Smooth muscle cell (in vitro differentiated cells): ENCODE results near the gene SPON1. TPM values are rescaled to one million over a fixed set of nuclear protein-coding genes. Genes with fewer than 3 reads are reported as not detected.

ENCODE experiments used
- DNase-seq: peaks from one replicate; lab custom pipeline; 2025; ENCODE audit not compliant: unreplicated experiment; lab: John Stamatoyannopoulos, UW
- H2AFZ ChIP-seq: fragments of 200-600 bp; sonication (generic); 2 replicates; pipeline ENCODE4 v1.6.0; 2016; ENCODE audit warnings: antibody characterized with exemption, low read depth, mild to moderate bottlenecking
- H3F3A ChIP-seq: fragments of 200-600 bp; sonication (generic); 2 replicates; pipeline ENCODE4 v1.6.0; 2017; ENCODE audit warnings: antibody characterized with exemption, low read depth
- H3K27ac ChIP-seq: fragments of 200-600 bp; sonication (generic); 2 replicates; pipeline ENCODE4 v1.5.1; 2016; ENCODE audit warnings: low read depth, mild to moderate bottlenecking
- H3K27me3 ChIP-seq: fragments of 200-600 bp; sonication (generic); 2 replicates; pipeline ENCODE4 v1.6.1; 2016; ENCODE audit warnings: low read depth, mild to moderate bottlenecking
- H3K36me3 ChIP-seq: fragments of 200-600 bp; sonication (generic); 2 replicates; pipeline ENCODE4 v1.5.1; 2016; ENCODE audit warnings: low read depth
- H3K4me1 ChIP-seq: fragments of 200-600 bp; sonication (generic); 2 replicates; pipeline ENCODE4 v1.5.1; 2016; ENCODE audit warnings: low read depth
- H3K4me2 ChIP-seq: fragments of 200-600 bp; sonication (generic); 2 replicates; pipeline ENCODE4 v1.6.0; 2016; ENCODE audit warnings: mild to moderate bottlenecking
- H3K4me3 ChIP-seq: fragments of 200-600 bp; sonication (generic); 2 replicates; pipeline ENCODE4 v1.5.1; 2016; ENCODE audit warnings: mild to moderate bottlenecking
- H3K79me2 ChIP-seq: fragments of 200-600 bp; sonication (generic); 2 replicates; pipeline ENCODE4 v1.6.0; 2016; ENCODE audit warnings: low read depth, mild to moderate bottlenecking
- H3K9ac ChIP-seq: fragments of 200-600 bp; sonication (generic); 2 replicates; pipeline ENCODE4 v1.6.0; 2016; ENCODE audit warnings: low read depth
- H3K9me3 ChIP-seq: fragments of 200-600 bp; sonication (generic); replicated peaks from 2 replicates; pipeline ENCODE4 v1.5.1; 2016; ENCODE audit warnings: low read depth
- H4K20me1 ChIP-seq: fragments of 200-600 bp; sonication (generic); 2 replicates; pipeline ENCODE4 v1.6.0; 2016; ENCODE audit warnings: low read depth
- CTCF ChIP-seq: fragments of 200-600 bp; sonication (generic); IDR thresholded peaks from 2 replicates; pipeline ENCODE4 v1.5.1; 2017; ENCODE audit warnings: borderline replicate concordance, mild to moderate bottlenecking, antibody characterized with exemption; ENCODE audit not compliant: insufficient read depth, poor library complexity, severe bottlenecking
- WGBS: methylation state at CpG from one replicate; pipeline ENCODE4 v1.1.7; 2016; ENCODE audit warnings: low lambda C conversion rate; 5-methylcytosine and 5-hydroxymethylcytosine counted together
- polyA plus RNA-seq: library from polyadenylated mRNA; unstranded; fragments of >200 nt; fragmentation: Nextera tagmentation; extraction: Ambion mirVana; gene quantifications from 2 replicates; pipeline ENCODE4 v1.2.1, GENCODE V29; 2016
- total RNA-seq: library from RNA; depleted of rRNA; stranded (reverse); fragments of >200 nt; gene quantifications from 2 replicates; pipeline ENCODE4 v1.2.3, GENCODE V29; 2014

SPON1 gene
- total and polyA plus RNA-seq, 2 experiments from 2014 or later, result 38.0 to 40.6 TPM

DNA sequence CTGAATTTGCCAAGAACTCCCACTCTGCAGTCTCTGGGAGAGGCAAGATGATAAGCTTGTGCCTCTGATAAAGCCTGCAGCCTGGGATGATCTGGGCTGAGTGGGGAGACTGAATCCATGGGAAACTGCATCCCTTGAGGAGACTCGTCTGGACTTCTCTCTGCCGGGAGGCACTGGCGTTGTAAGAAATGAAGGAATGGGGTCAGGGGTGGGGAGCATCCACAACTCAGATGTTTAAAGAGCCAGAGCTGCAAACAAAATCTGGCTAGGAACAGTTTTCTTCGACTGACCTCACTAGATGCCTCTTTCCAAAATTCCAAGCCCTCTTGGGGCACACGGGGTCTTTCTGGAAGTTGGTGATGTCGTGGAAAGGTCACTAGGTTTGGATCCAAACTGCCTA, 64.4 kb downstream of the SPON1 start:
- Histone ChIP-seq H3K79me2 (no peaks in the 10 kb centered on the region), H3K9ac (no peak overlapping the region), H3K4me1 (peaks cover 10% of the 10 kb centered on the region), H4K20me1 (no peaks in the 10 kb centered on the region), H3K4me2 (no peak overlapping the region), H3K9me3 (no peaks in the 10 kb centered on the region), H3F3A (no peaks in the 10 kb centered on the region), H3K27ac (no peak overlapping the region), H3K4me3 (no peak overlapping the region), H3K27me3 (no peaks in the 10 kb centered on the region), H2AFZ (no peak overlapping the region), H3K36me3 (no peaks in the 10 kb centered on the region)
- TF ChIP-seq CTCF, result no peak
- 57% methylated on average over 6 of the region's 6 CpGs for WGBS
- no peak for DNase-seq

DNA sequence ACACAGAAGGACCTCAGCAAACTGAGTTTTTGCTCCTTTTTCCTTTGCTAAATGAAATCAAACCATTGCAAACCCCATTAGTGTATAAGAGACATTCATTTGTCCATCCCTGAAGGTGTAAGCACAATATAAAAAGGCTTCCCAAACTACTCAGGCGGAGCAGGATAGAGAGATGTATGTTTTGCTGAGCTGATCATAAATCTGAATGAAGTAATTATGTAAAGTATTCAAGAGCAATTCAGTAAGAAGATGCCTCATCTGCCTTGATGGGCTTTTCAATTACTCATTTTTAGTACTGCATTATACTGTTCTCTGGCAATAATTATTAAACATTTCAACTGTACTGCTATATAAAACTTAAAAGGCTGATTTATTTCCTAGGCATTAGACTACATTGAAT, 65.0 kb downstream of the SPON1 start:
- Histone ChIP-seq H3K9me3 (no peaks in the 10 kb centered on the region), H3K4me1 (peaks cover 10% of the 10 kb centered on the region), H4K20me1 (no peaks in the 10 kb centered on the region), H3K4me2 (no peak overlapping the region), H3K4me3 (no peak overlapping the region), H3K9ac (no peak overlapping the region), H3K79me2 (no peaks in the 10 kb centered on the region), H3K27me3 (no peaks in the 10 kb centered on the region), H3F3A (no peaks in the 10 kb centered on the region), H2AFZ (no peak overlapping the region), H3K27ac (no peak overlapping the region), H3K36me3 (no peaks in the 10 kb centered on the region)
- no peak for DNase-seq
- no peak for TF ChIP-seq CTCF
- 93% methylated on average over 1 of the region's 1 CpG for WGBS

- Histone ChIP-seq H3K27me3 (no peaks in the 10 kb centered on the region), H3K36me3 (no peaks in the 10 kb centered on the region), H3K4me3 (no peak overlapping the region), H3K27ac (no peak overlapping the region), H3K79me2 (no peaks in the 10 kb centered on the region), H2AFZ (no peak overlapping the region), H3K9ac (no peak overlapping the region), H3K9me3 (no peaks in the 10 kb centered on the region), H3K4me1 (peaks cover 10% of the 10 kb centered on the region), H4K20me1 (no peaks in the 10 kb centered on the region), H3F3A (no peaks in the 10 kb centered on the region), H3K4me2 (no peak overlapping the region)
- DNase-seq, result no peak
- whole genome bisulfite sequencing, result 59% methylated on average over 4 of the region's 4 CpGs
- TF ChIP-seq CTCF, result no peak
Measured at GRCh38 chr11:14029440-14029839, 66.9 kb downstream of the SPON1 start.
